ENCODE data around the gene CGB1. TPM values are rescaled to one million over a fixed set of nuclear protein-coding genes. Genes with fewer than 3 reads are reported as not detected.
"Not testable (repeated sequence)": the region's sequence is repeated elsewhere in the genome, so short reads cannot be mapped to it uniquely, and the experiment has no call there.

The CGB1 gene
- total RNA-seq, 2 experiments from 2014 or later = not detected

DNA sequence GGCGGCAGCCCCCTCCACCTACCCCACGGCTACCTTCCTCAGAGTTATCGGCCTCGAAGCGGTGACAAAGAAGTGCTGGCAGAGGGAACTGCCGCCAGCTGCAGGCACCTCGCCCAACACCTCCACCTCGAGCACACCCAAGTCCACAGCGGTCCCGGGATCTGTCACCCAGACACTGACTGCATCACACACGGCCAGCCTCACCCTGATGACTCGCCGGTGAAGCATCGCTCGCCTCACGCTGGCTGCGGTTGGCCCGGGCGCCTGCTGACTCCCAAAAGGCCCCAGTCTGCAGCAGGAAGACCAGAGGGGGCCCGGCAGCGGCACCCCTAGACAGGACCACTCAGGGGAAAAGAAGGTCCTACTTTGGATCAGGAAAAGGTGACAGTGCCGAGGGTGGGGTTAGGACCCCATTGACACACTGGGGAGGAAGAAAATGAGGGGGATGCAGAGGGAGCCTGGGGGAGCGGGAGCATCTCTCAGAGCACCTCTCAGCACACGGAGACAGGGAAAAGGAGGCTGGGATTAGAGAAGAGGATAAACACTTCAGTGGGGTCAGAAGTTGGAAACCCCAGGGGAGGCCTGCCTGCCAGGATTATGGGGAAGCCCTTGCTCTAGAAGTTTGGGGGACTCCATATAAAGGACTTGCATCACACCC, 13.8 kb upstream of the CGB1 start:
- H3K27me3 Mint-ChIP-seq; CTCF ChIA-PET; DNase-seq; H3K27ac Mint-ChIP-seq; H3K4me3 Mint-ChIP-seq; ATAC-seq; H3K4me1 Mint-ChIP-seq; H3K36me3 Mint-ChIP-seq; H3K9me3 Mint-ChIP-seq (ENCODE audit: low read depth): not testable (repeated sequence)

- H3K36me3 Mint-ChIP-seq; CTCF ChIA-PET; H3K9me3 Mint-ChIP-seq (ENCODE audit: low read depth); H3K4me3 Mint-ChIP-seq; H3K27me3 Mint-ChIP-seq; H3K4me1 Mint-ChIP-seq; ATAC-seq; H3K27ac Mint-ChIP-seq; DNase-seq: not testable (repeated sequence)
Measured at GRCh38 chr19:49049834-49050233, 13.1 kb upstream of the CGB1 start.

DNA sequence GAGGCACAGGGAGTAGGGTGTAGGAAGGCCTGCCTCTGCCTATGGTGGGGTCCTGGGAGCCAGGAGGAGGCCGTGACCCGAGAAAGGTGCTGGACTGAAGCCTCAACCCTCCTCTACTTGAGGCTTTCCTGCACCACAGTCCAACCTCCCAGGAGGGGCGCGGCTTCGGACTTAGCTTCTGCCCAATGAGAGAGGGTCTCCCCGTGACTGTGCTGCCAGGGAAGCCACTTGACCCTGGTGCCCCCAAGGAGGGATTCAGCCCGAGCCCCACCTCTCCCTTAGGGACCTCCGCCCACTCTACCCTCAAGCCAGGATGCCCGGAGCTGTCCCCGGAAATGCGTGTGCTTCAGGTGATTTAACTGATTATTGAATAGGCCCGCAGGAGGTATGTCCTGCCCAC, 12.3 kb upstream of the CGB1 start, which contains the start of gene CGB8:
TSS of gene CGB8 (minus strand) at position 101 of the 400 bp plus-strand sequence. CDS start 372 bp downstream, outside the sequence.
- H3K27me3 Mint-ChIP-seq; DNase-seq; CTCF ChIA-PET; ATAC-seq; H3K4me3 Mint-ChIP-seq; H3K36me3 Mint-ChIP-seq; H3K27ac Mint-ChIP-seq; H3K4me1 Mint-ChIP-seq; H3K9me3 Mint-ChIP-seq (ENCODE audit: low read depth): not testable (repeated sequence)

GRCh38 chr19:49043548-49043947, 6.9 kb upstream of the CGB1 start, which contains the start of gene CGB5:
Gene CGB5, plus strand, starts transcription at chr19:49043848. Its CDS starts 362 bp downstream, at chr19:49044210.
- H3K4me1 Mint-ChIP-seq; H3K27ac Mint-ChIP-seq; H3K27me3 Mint-ChIP-seq; DNase-seq; H3K4me3 Mint-ChIP-seq; H3K9me3 Mint-ChIP-seq (ENCODE audit: low read depth); ATAC-seq; CTCF ChIA-PET; H3K36me3 Mint-ChIP-seq: not testable (repeated sequence)

DNA sequence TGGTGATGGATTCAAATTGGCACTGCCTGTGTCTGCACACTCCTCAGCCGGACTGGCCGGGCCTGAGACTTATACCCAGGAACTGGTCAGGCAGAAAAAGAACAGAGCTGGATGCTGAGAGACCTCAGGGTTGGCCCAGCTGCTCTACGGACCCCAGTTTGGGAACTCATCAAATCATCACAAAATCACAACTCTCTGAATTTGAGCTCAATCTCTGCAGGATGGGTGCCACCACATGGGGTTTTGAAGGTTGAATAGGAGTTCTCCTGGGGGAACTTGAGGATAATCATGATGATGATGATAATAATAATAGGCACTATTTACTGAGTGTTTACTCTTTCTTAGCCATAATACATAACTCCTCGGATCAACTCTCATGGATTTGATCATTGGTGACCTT, 6.0 kb upstream of the CGB1 start:
- DNase-seq; H3K27me3 Mint-ChIP-seq; ATAC-seq; CTCF ChIA-PET; H3K27ac Mint-ChIP-seq; H3K4me3 Mint-ChIP-seq; H3K9me3 Mint-ChIP-seq (ENCODE audit: low read depth); H3K36me3 Mint-ChIP-seq; H3K4me1 Mint-ChIP-seq: not testable (repeated sequence)

GRCh38 chr19:49042177-49042576, 5.5 kb upstream of the CGB1 start:
- H3K4me3 Mint-ChIP-seq = no peak overlapping the region
- ATAC-seq = no peak
- no peaks in the 10 kb centered on the region for H3K9me3 Mint-ChIP-seq (ENCODE audit: low read depth)
- no peak overlapping the region for H3K27ac Mint-ChIP-seq
- no peaks in the 10 kb centered on the region for H3K27me3 Mint-ChIP-seq
- H3K36me3 Mint-ChIP-seq = no peaks in the 10 kb centered on the region
- CTCF ChIA-PET = no interaction called here
- no peaks in the 10 kb centered on the region for H3K4me1 Mint-ChIP-seq
- no peak for DNase-seq

DNA sequence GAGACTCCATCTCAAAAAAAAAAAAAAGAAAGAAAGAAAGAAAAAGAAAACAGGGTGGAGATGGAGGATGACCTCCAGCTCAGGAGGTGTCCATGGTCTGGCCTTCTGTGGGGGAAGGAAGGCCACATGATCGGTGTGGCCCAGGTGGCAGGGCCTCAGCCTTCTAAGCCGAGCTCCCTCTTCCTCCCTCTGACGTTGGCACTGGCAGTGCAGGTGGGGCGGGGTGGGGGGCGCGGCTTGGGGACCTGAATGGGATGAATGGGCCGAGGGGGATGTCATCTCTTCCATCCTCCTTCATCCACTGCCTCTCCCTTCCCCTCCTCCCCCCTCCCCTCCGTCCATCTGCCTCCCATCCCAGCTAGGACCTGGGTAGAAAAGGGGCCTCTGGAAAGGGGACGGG, 3.0 kb upstream of the CGB1 start:
- H3K36me3 Mint-ChIP-seq; H3K27ac Mint-ChIP-seq; H3K9me3 Mint-ChIP-seq (ENCODE audit: low read depth); CTCF ChIA-PET; H3K27me3 Mint-ChIP-seq; ATAC-seq; H3K4me1 Mint-ChIP-seq; DNase-seq; H3K4me3 Mint-ChIP-seq: not testable (repeated sequence)

GRCh38 chr19:49038557-49039276, 2.0 kb upstream of the CGB1 start:
- CTCF ChIA-PET = not testable (repeated sequence)

GRCh38 chr19:49038111-49038510, 1.4 kb upstream of the CGB1 start:
- H3K4me1 Mint-ChIP-seq; DNase-seq; CTCF ChIA-PET; H3K27me3 Mint-ChIP-seq; H3K27ac Mint-ChIP-seq; H3K9me3 Mint-ChIP-seq (ENCODE audit: low read depth); H3K36me3 Mint-ChIP-seq; H3K4me3 Mint-ChIP-seq; ATAC-seq: not testable (repeated sequence)

More at GRCh38 chr19:49038557-49039276, 2.0 kb upstream of the CGB1 start:
- H3K27me3 Mint-ChIP-seq; H3K4me3 Mint-ChIP-seq; DNase-seq; ATAC-seq; H3K9me3 Mint-ChIP-seq (ENCODE audit: low read depth); H3K4me1 Mint-ChIP-seq; H3K27ac Mint-ChIP-seq; H3K36me3 Mint-ChIP-seq: not testable (repeated sequence)

DNA sequence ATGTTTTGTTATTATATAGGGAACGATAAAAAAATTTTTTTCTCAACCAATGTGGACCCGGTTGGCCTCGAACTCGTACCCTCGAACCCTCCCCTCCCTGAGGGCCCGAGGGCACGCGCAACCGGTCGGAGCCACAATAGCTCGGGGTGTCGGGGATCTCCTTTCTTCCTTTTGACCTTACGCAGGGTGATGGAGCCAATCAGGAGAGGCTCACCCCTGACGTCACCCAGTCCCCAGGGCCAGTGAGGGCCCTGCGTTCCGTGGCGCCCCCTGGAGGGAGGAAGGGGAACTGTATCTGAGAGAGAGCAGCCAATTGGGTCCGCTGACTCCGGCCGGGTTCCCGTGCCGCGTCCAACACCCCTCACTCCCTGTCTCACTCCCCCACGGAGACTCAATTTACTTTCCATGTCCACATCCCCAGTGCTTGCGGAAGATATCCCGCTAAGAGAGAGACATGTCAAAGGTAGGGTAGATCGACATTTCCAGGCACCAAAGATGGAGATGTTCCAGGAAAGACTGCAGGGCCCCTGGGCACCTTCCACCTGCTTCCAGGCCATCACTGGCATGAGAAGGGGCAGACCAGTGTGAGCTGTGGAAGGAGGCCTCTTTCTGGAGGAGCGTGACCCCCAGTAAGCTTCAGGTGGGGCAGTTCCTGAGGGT, 4.9 kb downstream of the CGB1 start, which contains the start of gene CGB2:
TSS of gene CGB2 (plus strand) at position 249 of the 660 bp plus-strand sequence. CDS start at position 455, 206 bp downstream.
- H3K27me3 Mint-ChIP-seq; H3K9me3 Mint-ChIP-seq (ENCODE audit: low read depth); H3K4me1 Mint-ChIP-seq; H3K27ac Mint-ChIP-seq; H3K36me3 Mint-ChIP-seq: not testable (repeated sequence)
- H3K4me3 Mint-ChIP-seq = peak within 1 kb of the TSS; percentile 17
- peak; percentile 85 for ATAC-seq
- DNase-seq = peak; percentile 83
- CTCF ChIA-PET = interaction anchor here (1.2 to 1.4 kb wide), 3 partner anchors 38 to 236 kb away, joined by 3 to 4 read pairs (median 3); partner anchors contain the start of gene RUVBL2

DNA sequence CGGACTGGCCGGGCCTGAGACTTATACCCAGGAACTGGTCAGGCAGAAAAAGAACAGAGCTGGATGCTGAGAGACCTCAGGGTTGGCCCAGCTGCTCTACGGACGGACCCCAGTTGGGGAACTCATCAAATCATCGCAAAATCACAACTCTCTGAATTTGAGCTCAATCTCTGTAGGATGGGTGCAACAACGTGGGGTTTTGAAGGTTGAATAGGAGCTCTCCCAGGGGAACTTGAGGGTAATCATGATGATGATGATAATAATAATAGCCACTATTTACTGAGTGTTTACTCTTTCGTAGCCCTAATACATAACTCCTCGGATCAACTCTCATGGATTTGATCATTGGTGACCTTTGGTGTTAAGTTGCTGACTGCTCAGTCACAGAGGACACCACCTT, 6.4 kb downstream of the CGB1 start:
- H3K27me3 Mint-ChIP-seq; DNase-seq; H3K4me1 Mint-ChIP-seq; H3K9me3 Mint-ChIP-seq (ENCODE audit: low read depth); ATAC-seq; H3K4me3 Mint-ChIP-seq; CTCF ChIA-PET; H3K36me3 Mint-ChIP-seq; H3K27ac Mint-ChIP-seq: not testable (repeated sequence)

- CTCF ChIA-PET; DNase-seq; H3K4me1 Mint-ChIP-seq; H3K9me3 Mint-ChIP-seq (ENCODE audit: low read depth); H3K4me3 Mint-ChIP-seq; ATAC-seq; H3K36me3 Mint-ChIP-seq; H3K27ac Mint-ChIP-seq; H3K27me3 Mint-ChIP-seq: not testable (repeated sequence)
Measured at GRCh38 chr19:49029749-49030148, 6.9 kb downstream of the CGB1 start.

- H3K4me1 Mint-ChIP-seq; H3K36me3 Mint-ChIP-seq; H3K27me3 Mint-ChIP-seq; H3K9me3 Mint-ChIP-seq (ENCODE audit: low read depth); DNase-seq; ATAC-seq; CTCF ChIA-PET; H3K4me3 Mint-ChIP-seq; H3K27ac Mint-ChIP-seq: not testable (repeated sequence)
Measured at GRCh38 chr19:49028686-49029085, 8.0 kb downstream of the CGB1 start.

DNA sequence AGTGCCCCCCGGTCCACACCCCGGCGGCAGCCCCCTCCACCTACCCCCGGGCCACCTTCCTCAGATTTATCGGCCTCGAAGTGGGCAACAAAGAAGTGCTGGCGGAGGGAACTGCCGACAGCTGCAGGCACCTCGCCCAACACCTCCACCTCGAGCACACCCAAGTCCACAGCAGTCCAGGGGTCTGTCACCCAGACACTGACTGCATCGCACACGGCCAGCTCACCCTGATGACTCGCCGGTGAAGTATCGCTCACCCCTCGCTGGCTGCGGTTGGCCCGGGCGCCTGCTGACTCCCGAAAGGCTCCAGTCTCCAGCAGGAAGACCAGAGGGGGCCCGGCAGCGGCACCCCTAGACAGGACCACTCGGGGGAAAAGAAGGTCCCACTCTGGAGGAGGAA, 11.1 kb downstream of the CGB1 start:
- H3K27ac Mint-ChIP-seq; H3K4me3 Mint-ChIP-seq; DNase-seq; CTCF ChIA-PET; H3K9me3 Mint-ChIP-seq (ENCODE audit: low read depth); H3K27me3 Mint-ChIP-seq; ATAC-seq; H3K36me3 Mint-ChIP-seq: not testable (repeated sequence)
- peaks cover 14% of the 10 kb centered on the region for H3K4me1 Mint-ChIP-seq

Data from activated CD8-positive, alpha-beta memory T cell treated with anti-CD3 and anti-CD28 coated beads, Interleukin-2, amount 10 ng/mL, durations not matched to agents 7 days and 5 days (primary cell).